ENCODE results near the gene STIM1. TPM values are rescaled to one million over a fixed set of nuclear protein-coding genes. Genes with fewer than 3 reads are reported as not detected.

STIM1 gene
- total and polyA plus RNA-seq, 10 of the 15 experiments (the other 5 are each of a cell fraction or from before 2014, with no cell fraction given) = 8.6 to 57.7 (median 29.3) TPM

DNA sequence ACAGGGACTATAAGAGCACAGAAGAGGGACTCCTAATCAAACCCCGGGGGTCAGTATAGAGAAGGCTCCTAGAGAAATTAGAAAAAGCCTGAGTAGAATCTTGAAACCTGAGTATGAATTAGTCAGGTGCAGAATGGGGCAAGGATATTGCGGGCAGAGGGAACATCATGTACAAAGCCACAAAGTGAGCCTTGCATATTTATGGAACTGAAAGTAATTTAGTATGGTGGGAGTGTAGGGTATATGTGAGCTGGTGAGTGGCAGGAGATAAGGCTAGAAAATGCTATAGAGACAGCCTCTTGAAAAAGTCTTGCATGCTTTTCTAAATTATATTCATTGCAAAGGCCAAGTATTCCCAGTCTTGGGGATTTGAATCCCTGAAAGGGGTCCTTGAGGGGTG is 93.7 kb downstream of the STIM1 start (continued):
- TF ChIP-seq, protein P1, sequence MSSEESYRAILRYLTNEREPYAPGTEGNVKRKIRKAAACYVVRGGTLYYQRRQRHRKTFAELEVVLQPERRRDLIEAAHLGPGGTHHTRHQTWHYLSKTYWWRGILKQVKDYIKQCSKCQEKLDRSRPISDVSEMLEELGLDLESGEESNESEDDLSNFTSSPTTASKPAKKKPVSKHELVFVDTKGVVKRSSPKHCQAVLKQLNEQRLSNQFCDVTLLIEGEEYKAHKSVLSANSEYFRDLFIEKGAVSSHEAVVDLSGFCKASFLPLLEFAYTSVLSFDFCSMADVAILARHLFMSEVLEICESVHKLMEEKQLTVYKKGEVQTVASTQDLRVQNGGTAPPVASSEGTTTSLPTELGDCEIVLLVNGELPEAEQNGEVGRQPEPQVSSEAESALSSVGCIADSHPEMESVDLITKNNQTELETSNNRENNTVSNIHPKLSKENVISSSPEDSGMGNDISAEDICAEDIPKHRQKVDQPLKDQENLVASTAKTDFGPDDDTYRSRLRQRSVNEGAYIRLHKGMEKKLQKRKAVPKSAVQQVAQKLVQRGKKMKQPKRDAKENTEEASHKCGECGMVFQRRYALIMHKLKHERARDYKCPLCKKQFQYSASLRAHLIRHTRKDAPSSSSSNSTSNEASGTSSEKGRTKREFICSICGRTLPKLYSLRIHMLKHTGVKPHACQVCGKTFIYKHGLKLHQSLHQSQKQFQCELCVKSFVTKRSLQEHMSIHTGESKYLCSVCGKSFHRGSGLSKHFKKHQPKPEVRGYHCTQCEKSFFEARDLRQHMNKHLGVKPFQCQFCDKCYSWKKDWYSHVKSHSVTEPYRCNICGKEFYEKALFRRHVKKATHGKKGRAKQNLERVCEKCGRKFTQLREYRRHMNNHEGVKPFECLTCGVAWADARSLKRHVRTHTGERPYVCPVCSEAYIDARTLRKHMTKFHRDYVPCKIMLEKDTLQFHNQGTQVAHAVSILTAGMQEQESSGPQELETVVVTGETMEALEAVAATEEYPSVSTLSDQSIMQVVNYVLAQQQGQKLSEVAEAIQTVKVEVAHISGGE (CRISPR knock-in tag; IDR thresholded peaks at IDR 0.05) = no peak
- TF ChIP-seq HCFC1 (IDR thresholded peaks at IDR 0.05; ENCODE audit: low read length) (no peak), IRF4 (IDR thresholded peaks at IDR 0.05; ENCODE audit: low read depth, low read length) (peak; percentile 47; the same call in 1 of the 2 replicates), EZH2 (IDR thresholded peaks at IDR 0.05; ENCODE audit: borderline replicate concordance, control insufficient read depth, low read depth, low read length) (no peak), MEF2A (IDR thresholded peaks at IDR 0.05; ENCODE audit: insufficient read depth, low read depth, low read length) (peak; percentile 64; the same call in 1 of the 2 replicates), RBBP5 (conservative IDR thresholded peaks at IDR 0.05) (no peak), ETV6 (conservative IDR thresholded peaks at IDR 0.05 in 1 of 2, IDR thresholded peaks at IDR 0.05 in 1 of 2; ENCODE audit: borderline replicate concordance in 1 of 2, low read depth in 1 of 2) (peak in 1 of 2 experiments; percentile 32; a peak in 1 of 4 replicates), PAX8 (IDR thresholded peaks at IDR 0.05) (no peak), CHD1 (IDR thresholded peaks at IDR 0.05; ENCODE audit: low read depth, low read length) (no peak), YBX1 (IDR thresholded peaks at IDR 0.05) (no peak)
- TF ChIP-seq, protein P2, sequence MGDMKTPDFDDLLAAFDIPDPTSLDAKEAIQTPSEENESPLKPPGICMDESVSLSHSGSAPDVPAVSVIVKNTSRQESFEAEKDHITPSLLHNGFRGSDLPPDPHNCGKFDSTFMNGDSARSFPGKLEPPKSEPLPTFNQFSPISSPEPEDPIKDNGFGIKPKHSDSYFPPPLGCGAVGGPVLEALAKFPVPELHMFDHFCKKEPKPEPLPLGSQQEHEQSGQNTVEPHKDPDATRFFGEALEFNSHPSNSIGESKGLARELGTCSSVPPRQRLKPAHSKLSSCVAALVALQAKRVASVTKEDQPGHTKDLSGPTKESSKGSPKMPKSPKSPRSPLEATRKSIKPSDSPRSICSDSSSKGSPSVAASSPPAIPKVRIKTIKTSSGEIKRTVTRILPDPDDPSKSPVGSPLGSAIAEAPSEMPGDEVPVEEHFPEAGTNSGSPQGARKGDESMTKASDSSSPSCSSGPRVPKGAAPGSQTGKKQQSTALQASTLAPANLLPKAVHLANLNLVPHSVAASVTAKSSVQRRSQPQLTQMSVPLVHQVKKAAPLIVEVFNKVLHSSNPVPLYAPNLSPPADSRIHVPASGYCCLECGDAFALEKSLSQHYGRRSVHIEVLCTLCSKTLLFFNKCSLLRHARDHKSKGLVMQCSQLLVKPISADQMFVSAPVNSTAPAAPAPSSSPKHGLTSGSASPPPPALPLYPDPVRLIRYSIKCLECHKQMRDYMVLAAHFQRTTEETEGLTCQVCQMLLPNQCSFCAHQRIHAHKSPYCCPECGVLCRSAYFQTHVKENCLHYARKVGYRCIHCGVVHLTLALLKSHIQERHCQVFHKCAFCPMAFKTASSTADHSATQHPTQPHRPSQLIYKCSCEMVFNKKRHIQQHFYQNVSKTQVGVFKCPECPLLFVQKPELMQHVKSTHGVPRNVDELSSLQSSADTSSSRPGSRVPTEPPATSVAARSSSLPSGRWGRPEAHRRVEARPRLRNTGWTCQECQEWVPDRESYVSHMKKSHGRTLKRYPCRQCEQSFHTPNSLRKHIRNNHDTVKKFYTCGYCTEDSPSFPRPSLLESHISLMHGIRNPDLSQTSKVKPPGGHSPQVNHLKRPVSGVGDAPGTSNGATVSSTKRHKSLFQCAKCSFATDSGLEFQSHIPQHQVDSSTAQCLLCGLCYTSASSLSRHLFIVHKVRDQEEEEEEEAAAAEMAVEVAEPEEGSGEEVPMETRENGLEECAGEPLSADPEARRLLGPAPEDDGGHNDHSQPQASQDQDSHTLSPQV (IDR thresholded peaks at IDR 0.05) = no peak
- TF ChIP-seq, protein P3, sequence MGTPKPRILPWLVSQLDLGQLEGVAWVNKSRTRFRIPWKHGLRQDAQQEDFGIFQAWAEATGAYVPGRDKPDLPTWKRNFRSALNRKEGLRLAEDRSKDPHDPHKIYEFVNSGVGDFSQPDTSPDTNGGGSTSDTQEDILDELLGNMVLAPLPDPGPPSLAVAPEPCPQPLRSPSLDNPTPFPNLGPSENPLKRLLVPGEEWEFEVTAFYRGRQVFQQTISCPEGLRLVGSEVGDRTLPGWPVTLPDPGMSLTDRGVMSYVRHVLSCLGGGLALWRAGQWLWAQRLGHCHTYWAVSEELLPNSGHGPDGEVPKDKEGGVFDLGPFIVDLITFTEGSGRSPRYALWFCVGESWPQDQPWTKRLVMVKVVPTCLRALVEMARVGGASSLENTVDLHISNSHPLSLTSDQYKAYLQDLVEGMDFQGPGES (IDR thresholded peaks at IDR 0.05) = no peak
- TF ChIP-seq, protein P4, sequence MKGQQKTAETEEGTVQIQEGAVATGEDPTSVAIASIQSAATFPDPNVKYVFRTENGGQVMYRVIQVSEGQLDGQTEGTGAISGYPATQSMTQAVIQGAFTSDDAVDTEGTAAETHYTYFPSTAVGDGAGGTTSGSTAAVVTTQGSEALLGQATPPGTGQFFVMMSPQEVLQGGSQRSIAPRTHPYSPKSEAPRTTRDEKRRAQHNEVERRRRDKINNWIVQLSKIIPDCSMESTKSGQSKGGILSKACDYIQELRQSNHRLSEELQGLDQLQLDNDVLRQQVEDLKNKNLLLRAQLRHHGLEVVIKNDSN (IDR thresholded peaks at IDR 0.05; ENCODE audit: borderline replicate concordance, extremely low read length, insufficient read depth, low read depth, low read length) = no peak
- TF ChIP-seq, protein P5, sequence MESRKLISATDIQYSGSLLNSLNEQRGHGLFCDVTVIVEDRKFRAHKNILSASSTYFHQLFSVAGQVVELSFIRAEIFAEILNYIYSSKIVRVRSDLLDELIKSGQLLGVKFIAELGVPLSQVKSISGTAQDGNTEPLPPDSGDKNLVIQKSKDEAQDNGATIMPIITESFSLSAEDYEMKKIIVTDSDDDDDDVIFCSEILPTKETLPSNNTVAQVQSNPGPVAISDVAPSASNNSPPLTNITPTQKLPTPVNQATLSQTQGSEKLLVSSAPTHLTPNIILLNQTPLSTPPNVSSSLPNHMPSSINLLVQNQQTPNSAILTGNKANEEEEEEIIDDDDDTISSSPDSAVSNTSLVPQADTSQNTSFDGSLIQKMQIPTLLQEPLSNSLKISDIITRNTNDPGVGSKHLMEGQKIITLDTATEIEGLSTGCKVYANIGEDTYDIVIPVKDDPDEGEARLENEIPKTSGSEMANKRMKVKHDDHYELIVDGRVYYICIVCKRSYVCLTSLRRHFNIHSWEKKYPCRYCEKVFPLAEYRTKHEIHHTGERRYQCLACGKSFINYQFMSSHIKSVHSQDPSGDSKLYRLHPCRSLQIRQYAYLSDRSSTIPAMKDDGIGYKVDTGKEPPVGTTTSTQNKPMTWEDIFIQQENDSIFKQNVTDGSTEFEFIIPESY (IDR thresholded peaks at IDR 0.05) = no peak

Data from GM12878 (cell line).